ENCODE data around the gene CREB3L2. TPM values are rescaled to one million over a fixed set of nuclear protein-coding genes. Genes with fewer than 3 reads are reported as not detected.

The CREB3L2 gene
- total and polyA plus RNA-seq, 10 of the 15 experiments (the other 5 are each of a cell fraction or from before 2014, with no cell fraction given), result 6.4 to 67.1 (median 26.2) TPM

- TF ChIP-seq HSF1 (IDR thresholded peaks at IDR 0.05; ENCODE audit: low read depth, low read length) (0 out of 2 replicates have a peak, but pooled peaks have one; percentile 19), TAF1 (IDR thresholded peaks at IDR 0.05; ENCODE audit: borderline replicate concordance, low read depth, low read length) (no peak), CUX1 (IDR thresholded peaks at IDR 0.05; ENCODE audit: insufficient replicate concordance, low read depth, low read length) (no peak), CEBPZ (IDR thresholded peaks at IDR 0.05; ENCODE audit: low read depth, low read length) (peak; percentile 64; the same call in 1 of the 2 replicates), SMAD1 (IDR thresholded peaks at IDR 0.05; ENCODE audit: low read depth, partially characterized antibody) (no peak), REST (IDR thresholded peaks at IDR 0.05; ENCODE audit: low read depth, low read length) (no peak), SMARCA5 (IDR thresholded peaks at IDR 0.05) (0 out of 2 replicates have a peak, but pooled peaks have one; percentile 23), ATF7 (IDR thresholded peaks at IDR 0.05; ENCODE audit: low read depth) (peak; percentile 99), MEF2B (IDR thresholded peaks at IDR 0.05; ENCODE audit: partially characterized antibody, poor library complexity, severe bottlenecking) (peak; percentile 54), USF1 (IDR thresholded peaks at IDR 0.05; ENCODE audit: borderline replicate concordance, extremely low read length, insufficient read depth, low read depth, low read length) (no peak), RFX5 (IDR thresholded peaks at IDR 0.05; ENCODE audit: low read depth, low read length) (peak; percentile 82), ATF3 (IDR thresholded peaks at IDR 0.05; ENCODE audit: borderline replicate concordance, extremely low read depth, low read depth, low read length) (no peak)
Measured at GRCh38 chr7:138002096-138002827, 376 bp upstream of the CREB3L2 start (continued).

All from GM12878 (cell line).